Esophagus squamous epithelium (tissue), 4 donors: ENCODE results near the gene PNPO.

Source experiments
- CTCF ChIP-seq, 6 experiments: fragments of 450-650 bp in 4 of 6; fragments of 200-600 bp in 2 of 6; sonication (generic) in 2 of 6; IDR thresholded peaks; one replicate each; pipeline ENCODE4 v1.5.1; 2016 to 2019; ENCODE audit warnings: antibody characterized with exemption in 6 of 6, mild to moderate bottlenecking in 4 of 6, moderate library complexity in 4 of 6
- POLR2A ChIP-seq, 4 donors: fragments of 450-650 bp; IDR thresholded peaks; one replicate each; pipeline ENCODE4 v1.6.1; 2017; ENCODE audit warnings: antibody characterized with exemption in 4 of 4, mild to moderate bottlenecking in 4 of 4, moderate library complexity in 3 of 4

- TF ChIP-seq POLR2A (IDR thresholded peaks at IDR 0.05) (no peak), CTCF (IDR thresholded peaks at IDR 0.05) (no peak)
Observed at GRCh38 chr17:47905221-47905733, 36.1 kb upstream of the PNPO start.
